ENCODE data around the gene CTBP1. TPM values are rescaled to one million over a fixed set of nuclear protein-coding genes. Genes with fewer than 3 reads are reported as not detected.
A peak's percentile ranks its signal among the peaks of the same experiment; 100 is the strongest.

The CTBP1 gene
- total RNA-seq, 1 experiment from 2014 or later = 184 TPM

- no peaks in the 10 kb centered on the region for H3K4me1 Mint-ChIP-seq (ENCODE audit: low read depth, unreplicated experiment)
- H3K4me3 Mint-ChIP-seq (ENCODE audit: unreplicated experiment) = no peak overlapping the region
- DNase-seq = no peak
- H3K36me3 Mint-ChIP-seq (ENCODE audit: insufficient read depth, unreplicated experiment) = no peaks in the 10 kb centered on the region
- Histone ChIP-seq H3K4me1 (no peaks in the 10 kb centered on the region), H3K4me3 (ENCODE audit: low read depth, low read length) (no peak overlapping the region), H3K36me3 (ENCODE audit: control insufficient read depth, insufficient read depth, low read length) (no peaks in the 10 kb centered on the region), H3K9me3 (no peaks in the 10 kb centered on the region), H3K27me3 (replicated peaks; ENCODE audit: control insufficient read depth, insufficient read depth, low read length) (no peaks in the 10 kb centered on the region)
- no TSS peak for BruUV-seq (replicated peaks)
- H3K27me3 Mint-ChIP-seq (ENCODE audit: insufficient read depth, unreplicated experiment) = no peaks in the 10 kb centered on the region
- CTCF ChIA-PET = no interaction called here
- POLR2A ChIA-PET = no interaction called here
- intact Hi-C loops (cut with micrococcal nuclease; ENCODE audit: unreplicated experiment) = no loop called here
- H3K27ac Mint-ChIP-seq (ENCODE audit: unreplicated experiment) = no peak overlapping the region
- no peaks in the 10 kb centered on the region for H3K9me3 Mint-ChIP-seq (ENCODE audit: unreplicated experiment)
- TF ChIP-seq CTCF (IDR thresholded peaks at IDR 0.05; ENCODE audit: insufficient read depth in 1 of 2, low read depth in 1 of 2, low read length in 1 of 2, severe bottlenecking in 1 of 2, unreplicated experiment in 1 of 2) = no peak
These were observed 49.2 kb downstream of the CTBP1 start for GRCh38 chr4:1199556-1200331.

GRCh38 chr4:1198098-1198844 lies 50.7 kb downstream of the CTBP1 start:
- ChIA-PET POLR2A (no interaction called here), CTCF (interaction anchor here (0.7 kb wide), 1 partner anchor 431 kb away, joined by 4 read pairs; no protein-coding TSS in a partner anchor)
- Histone ChIP-seq H3K36me3 (ENCODE audit: control insufficient read depth, insufficient read depth, low read length) (no peaks in the 10 kb centered on the region), H3K4me3 (ENCODE audit: low read depth, low read length) (no peak overlapping the region), H3K9me3 (no peaks in the 10 kb centered on the region), H3K27me3 (replicated peaks; ENCODE audit: control insufficient read depth, insufficient read depth, low read length) (no peaks in the 10 kb centered on the region), H3K4me1 (no peaks in the 10 kb centered on the region)
- no TSS peak for BruUV-seq (replicated peaks)
- no peaks in the 10 kb centered on the region for H3K36me3 Mint-ChIP-seq (ENCODE audit: insufficient read depth, unreplicated experiment)
- H3K4me3 Mint-ChIP-seq (ENCODE audit: unreplicated experiment) = no peak overlapping the region
- H3K27me3 Mint-ChIP-seq (ENCODE audit: insufficient read depth, unreplicated experiment) = no peaks in the 10 kb centered on the region
- peak in 1 of 2 experiments; percentile 25 for DNase-seq
- no peak for TF ChIP-seq CTCF (IDR thresholded peaks at IDR 0.05; ENCODE audit: insufficient read depth in 1 of 2, low read depth in 1 of 2, low read length in 1 of 2, severe bottlenecking in 1 of 2, unreplicated experiment in 1 of 2)
- H3K9me3 Mint-ChIP-seq (ENCODE audit: unreplicated experiment) = no peaks in the 10 kb centered on the region
- no peak overlapping the region for H3K27ac Mint-ChIP-seq (ENCODE audit: unreplicated experiment)
- intact Hi-C loops (cut with micrococcal nuclease; ENCODE audit: unreplicated experiment) = no loop called here
- no peaks in the 10 kb centered on the region for H3K4me1 Mint-ChIP-seq (ENCODE audit: low read depth, unreplicated experiment)

GRCh38 chr4:1196421-1197183 lies 52.3 kb downstream of the CTBP1 start:
- Histone ChIP-seq H3K9me3 (no peaks in the 10 kb centered on the region), H3K27me3 (replicated peaks; ENCODE audit: control insufficient read depth, insufficient read depth, low read length) (no peaks in the 10 kb centered on the region), H3K4me1 (no peaks in the 10 kb centered on the region), H3K4me3 (ENCODE audit: low read depth, low read length) (no peak overlapping the region), H3K36me3 (ENCODE audit: control insufficient read depth, insufficient read depth, low read length) (no peaks in the 10 kb centered on the region)
- DNase-seq = peak in 1 of 2 experiments; percentile 29
- BruUV-seq (replicated peaks) = no TSS peak
- no peak overlapping the region for H3K27ac Mint-ChIP-seq (ENCODE audit: unreplicated experiment)
- H3K4me3 Mint-ChIP-seq (ENCODE audit: unreplicated experiment) = no peak overlapping the region
- no peaks in the 10 kb centered on the region for H3K4me1 Mint-ChIP-seq (ENCODE audit: low read depth, unreplicated experiment)
- POLR2A ChIA-PET = no interaction called here
- H3K9me3 Mint-ChIP-seq (ENCODE audit: unreplicated experiment) = no peaks in the 10 kb centered on the region
- intact Hi-C loops (cut with micrococcal nuclease; ENCODE audit: unreplicated experiment) = no loop called here
- TF ChIP-seq CTCF (IDR thresholded peaks at IDR 0.05; ENCODE audit: insufficient read depth in 1 of 2, low read depth in 1 of 2, low read length in 1 of 2, severe bottlenecking in 1 of 2, unreplicated experiment in 1 of 2) = no peak
- H3K27me3 Mint-ChIP-seq (ENCODE audit: insufficient read depth, unreplicated experiment) = no peaks in the 10 kb centered on the region
- H3K36me3 Mint-ChIP-seq (ENCODE audit: insufficient read depth, unreplicated experiment) = no peaks in the 10 kb centered on the region
- CTCF ChIA-PET = no interaction called here

Measured in Caco-2 (cell line).